ENCODE data around the gene TRPM3.

The TRPM3 gene

GRCh38 chr9:70607926-70608325 lies 513.5 kb downstream of the TRPM3 start:
- DNase-seq (ENCODE audit: low read depth) = peak; percentile 76
- no peak overlapping the region for H3K4me3 ChIP-seq (ENCODE audit: low read depth, low read length)
- TF ChIP-seq, protein P1, sequence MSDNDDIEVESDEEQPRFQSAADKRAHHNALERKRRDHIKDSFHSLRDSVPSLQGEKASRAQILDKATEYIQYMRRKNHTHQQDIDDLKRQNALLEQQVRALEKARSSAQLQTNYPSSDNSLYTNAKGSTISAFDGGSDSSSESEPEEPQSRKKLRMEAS (IDR thresholded peaks at IDR 0.05; ENCODE audit: low read depth, low read length) = peak; percentile 84
- TF ChIP-seq CTCF (IDR thresholded peaks at IDR 0.05; ENCODE audit: low read depth, low read length) = no peak
- no peak for TF ChIP-seq POLR2A (IDR thresholded peaks at IDR 0.05; ENCODE audit: extremely low read depth, insufficient read length)
- peak; percentile 60; the same call in 1 of the 2 replicates for TF ChIP-seq MYC (IDR thresholded peaks at IDR 0.05; ENCODE audit: low read depth, low read length)

GRCh38 chr9:70607329-70607728 lies 514.1 kb downstream of the TRPM3 start:
- H3K4me3 ChIP-seq (ENCODE audit: low read depth, low read length) = no peak overlapping the region
- TF ChIP-seq POLR2A (IDR thresholded peaks at IDR 0.05; ENCODE audit: extremely low read depth, insufficient read length) (no peak), CTCF (IDR thresholded peaks at IDR 0.05; ENCODE audit: low read depth, low read length) (no peak), MYC (IDR thresholded peaks at IDR 0.05; ENCODE audit: low read depth, low read length) (no peak)
- TF ChIP-seq, protein P1 (IDR thresholded peaks at IDR 0.05; ENCODE audit: low read depth, low read length) = no peak
- no peak for DNase-seq (ENCODE audit: low read depth)

GRCh38 chr9:70603020-70603411 lies 518.4 kb downstream of the TRPM3 start:
- DNase-seq (ENCODE audit: low read depth) = no peak
- TF ChIP-seq CTCF (IDR thresholded peaks at IDR 0.05; ENCODE audit: low read depth, low read length) (no peak), POLR2A (IDR thresholded peaks at IDR 0.05; ENCODE audit: extremely low read depth, insufficient read length) (no peak)
- TF ChIP-seq, protein P1 (IDR thresholded peaks at IDR 0.05; ENCODE audit: low read depth, low read length) = no peak
- H3K4me3 ChIP-seq (ENCODE audit: low read depth, low read length) = no peak overlapping the region

DNA sequence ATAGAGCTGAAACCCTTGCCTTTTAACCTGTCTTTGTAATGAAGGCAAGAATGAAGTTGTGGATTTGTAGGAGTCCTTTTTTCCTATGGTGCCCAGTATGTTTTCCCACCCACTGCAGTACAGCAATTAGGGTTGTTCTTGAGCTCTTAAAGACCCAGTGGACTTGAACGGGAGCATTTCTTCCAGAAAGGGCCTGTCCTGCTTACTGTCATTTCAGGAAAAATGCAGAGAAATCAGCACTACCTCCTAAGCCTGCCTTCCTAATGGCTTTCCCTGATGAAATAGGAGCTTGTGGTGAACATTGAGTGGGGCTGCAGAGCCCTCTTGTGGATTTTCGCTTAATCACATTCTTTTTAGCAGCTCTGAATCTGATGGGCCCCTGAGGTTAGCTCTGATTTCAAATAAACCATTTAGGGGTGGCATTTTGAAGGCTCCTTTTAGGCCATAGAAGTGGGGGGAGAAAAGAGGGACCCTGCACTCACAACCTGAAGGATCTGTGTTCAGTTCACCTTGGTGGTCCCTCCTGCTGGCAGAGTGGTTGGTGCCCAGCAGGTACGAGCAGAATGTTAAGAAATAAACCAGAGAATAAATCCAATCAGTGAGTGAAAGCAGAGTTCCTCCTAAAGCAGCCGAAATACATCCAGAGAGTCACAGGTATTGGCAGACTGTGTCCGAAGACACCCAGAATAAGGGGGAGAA lies 519.0 kb downstream of the TRPM3 start:
- TF ChIP-seq POLR2A (IDR thresholded peaks at IDR 0.05; ENCODE audit: extremely low read depth, insufficient read length) (no peak), MYC (IDR thresholded peaks at IDR 0.05; ENCODE audit: low read depth, low read length) (no peak), CTCF (IDR thresholded peaks at IDR 0.05; ENCODE audit: low read depth, low read length) (peak; percentile 38)
- TF ChIP-seq, protein P1 (IDR thresholded peaks at IDR 0.05; ENCODE audit: low read depth, low read length) = no peak
- DNase-seq (ENCODE audit: low read depth) = peak; percentile 62

GRCh38 chr9:70601000-70601951 lies 520.1 kb downstream of the TRPM3 start:
- no peak for DNase-seq (ENCODE audit: low read depth)
- TF ChIP-seq MYC (IDR thresholded peaks at IDR 0.05; ENCODE audit: low read depth, low read length) (no peak), POLR2A (IDR thresholded peaks at IDR 0.05; ENCODE audit: extremely low read depth, insufficient read length) (no peak), CTCF (IDR thresholded peaks at IDR 0.05; ENCODE audit: low read depth, low read length) (no peak)
- TF ChIP-seq, protein P1 (IDR thresholded peaks at IDR 0.05; ENCODE audit: low read depth, low read length) = no peak
- no peak overlapping the region for H3K4me3 ChIP-seq (ENCODE audit: low read depth, low read length)

More for the DNA sequence above, 519.0 kb downstream of the TRPM3 start:
- H3K4me3 ChIP-seq (ENCODE audit: low read depth, low read length) = no peak overlapping the region
